Stimulated activated naive B cell treated with anti-CD40 and anti-IgM and Interleukin-4, amounts not matched to agents 10 μg/mL and 1 μg/mL and 100 μg/mL, for 72 hours (primary cell): Measurements from ENCODE around the gene NEMP1.
"Not testable (repeated sequence)": the region's sequence is repeated elsewhere in the genome, so short reads cannot be mapped to it uniquely, and the experiment has no call there.

Experiments
- ATAC-seq, 2 donors: fragments of 150-1000 bp; cut with Tn5 transposase; replicated peaks; 2 replicates each; pipeline ENCODE4 v1.10.0; 2021; ENCODE audit warnings: moderate library complexity in 1 of 2
- DNase-seq: peaks from one replicate; pipeline ENCODE4 v3.0.0; 2021
- H3K27ac Mint-ChIP-seq: one replicate; pipeline ENCODE4 v1.8.0; 2022; ENCODE audit warnings: mild to moderate bottlenecking, mixed read lengths
- H3K27me3 Mint-ChIP-seq, 2 donors: one replicate each; pipeline ENCODE4 v1.8.0; 2022; ENCODE audit warnings: mixed read lengths in 2 of 2
- H3K36me3 Mint-ChIP-seq, 2 donors: one replicate each; pipeline ENCODE4 v1.8.0; 2022; ENCODE audit warnings: mixed read lengths in 2 of 2, mild to moderate bottlenecking in 1 of 2
- H3K4me1 Mint-ChIP-seq, 2 donors: one replicate each; pipeline ENCODE4 v1.8.0; 2022; ENCODE audit warnings: mixed read lengths in 2 of 2, mild to moderate bottlenecking in 1 of 2
- H3K4me3 Mint-ChIP-seq, 2 donors: one replicate each; pipeline ENCODE4 v1.8.0; 2022; ENCODE audit warnings: mild to moderate bottlenecking in 2 of 2, mixed read lengths in 2 of 2, moderate library complexity in 1 of 2
- H3K9me3 Mint-ChIP-seq, 2 donors: one replicate each; pipeline ENCODE4 v1.8.0; 2022; ENCODE audit warnings: mixed read lengths in 2 of 2, mild to moderate bottlenecking in 1 of 2

The NEMP1 gene

GRCh38 chr12:57090490-57090889 is 11.9 kb upstream of the NEMP1 start:
- Mint-ChIP-seq H3K9me3 (no peaks in the 10 kb centered on the region), H3K36me3 (peaks cover 36 to 57% of the 10 kb centered on the region in 2 donors), H3K27ac (peak overlapping the region; percentile 7), H3K4me1 (peaks cover 58 to 83% of the 10 kb centered on the region in 2 donors), H3K4me3 (peak overlapping the region; percentile 58 to 91), H3K27me3 (no peaks in the 10 kb centered on the region)
- DNase-seq, result no peak
- no peak for ATAC-seq

- peaks cover 54 to 82% of the 10 kb centered on the region in 2 donors for H3K4me1 Mint-ChIP-seq
- ATAC-seq (no peak), DNase-seq (no peak)
- peak overlapping the region; percentile 96 for H3K27ac Mint-ChIP-seq
- peaks cover 33 to 47% of the 10 kb centered on the region in 2 donors for H3K36me3 Mint-ChIP-seq
- H3K27me3 Mint-ChIP-seq, result no peaks in the 10 kb centered on the region
- H3K4me3 Mint-ChIP-seq, result peak overlapping the region; percentile 91 to 97
- H3K9me3 Mint-ChIP-seq, result no peaks in the 10 kb centered on the region
Measured at GRCh38 chr12:57089271-57090245, 11.0 kb upstream of the NEMP1 start.

GRCh38 chr12:57088354-57089270 is 10.0 kb upstream of the NEMP1 start, which contains the start of gene NAB2:
TSS of gene NAB2 (plus strand) at chr12:57089114. CDS start at chr12:57089272, 158 bp downstream.
- Mint-ChIP-seq H3K9me3 (no peaks in the 10 kb centered on the region), H3K4me3 (peak within 1 kb of the TSS; percentile 91 to 98), H3K4me1 (peaks cover 48 to 78% of the 10 kb centered on the region in 2 donors), H3K27ac (peak within 1 kb of the TSS; percentile 99), H3K27me3 (no peaks in the 10 kb centered on the region), H3K36me3 (peaks cover 30 to 38% of the 10 kb centered on the region in 2 donors)
- DNase-seq (peak; percentile 88), ATAC-seq (peak; percentile 49 to 54)

- peak; percentile 52 to 54 for ATAC-seq
- no peaks in the 10 kb centered on the region for H3K9me3 Mint-ChIP-seq
- no peaks in the 10 kb centered on the region for H3K27me3 Mint-ChIP-seq
- peak overlapping the region; percentile 91 to 98 for H3K4me3 Mint-ChIP-seq
- peaks cover 25 to 31% of the 10 kb centered on the region in 2 donors for H3K36me3 Mint-ChIP-seq
- peaks cover 43 to 70% of the 10 kb centered on the region in 2 donors for H3K4me1 Mint-ChIP-seq
- no peak for DNase-seq
- H3K27ac Mint-ChIP-seq, result peak overlapping the region; percentile 99
Measured at GRCh38 chr12:57087691-57088353, 9.2 kb upstream of the NEMP1 start.

GRCh38 chr12:57087010-57087690 is 8.6 kb upstream of the NEMP1 start:
- no peaks in the 10 kb centered on the region for H3K9me3 Mint-ChIP-seq
- H3K27ac Mint-ChIP-seq, result peak overlapping the region; percentile 99
- H3K27me3 Mint-ChIP-seq, result no peaks in the 10 kb centered on the region
- H3K4me3 Mint-ChIP-seq, result peak overlapping the region; percentile 91 to 98
- DNase-seq (peak; percentile 88), ATAC-seq (peak; percentile 50 to 53)
- H3K36me3 Mint-ChIP-seq, result peaks cover 19 to 25% of the 10 kb centered on the region in 2 donors
- peaks cover 38 to 63% of the 10 kb centered on the region in 2 donors for H3K4me1 Mint-ChIP-seq

GRCh38 chr12:57086493-57087009 is 8.0 kb upstream of the NEMP1 start:
- Mint-ChIP-seq H3K36me3 (peaks cover 17 to 19% of the 10 kb centered on the region in 2 donors), H3K27me3 (no peaks in the 10 kb centered on the region), H3K4me3 (peak overlapping the region; percentile 91 to 98), H3K27ac (peak overlapping the region; percentile 99), H3K9me3 (no peaks in the 10 kb centered on the region), H3K4me1 (peaks cover 36 to 57% of the 10 kb centered on the region in 2 donors)
- ATAC-seq (no peak), DNase-seq (no peak)

GRCh38 chr12:57085999-57086492 is 7.5 kb upstream of the NEMP1 start:
- Mint-ChIP-seq H3K4me3 (peak overlapping the region; percentile 91 to 98), H3K27ac (peak overlapping the region; percentile 99), H3K27me3 (no peaks in the 10 kb centered on the region), H3K4me1 (peaks cover 31 to 52% of the 10 kb centered on the region in 2 donors), H3K9me3 (no peaks in the 10 kb centered on the region), H3K36me3 (peaks cover 12 to 14% of the 10 kb centered on the region in 2 donors)
- DNase-seq (no peak), ATAC-seq (no peak)

- peaks cover 4 to 5% of the 10 kb centered on the region in 2 donors for H3K36me3 Mint-ChIP-seq
- H3K4me3 Mint-ChIP-seq, result no peak overlapping the region
- ATAC-seq, result no peak
- DNase-seq, result no peak
- no peak overlapping the region for H3K27ac Mint-ChIP-seq
- no peaks in the 10 kb centered on the region for H3K9me3 Mint-ChIP-seq
- H3K27me3 Mint-ChIP-seq, result no peaks in the 10 kb centered on the region
- peaks cover 13 to 36% of the 10 kb centered on the region in 2 donors for H3K4me1 Mint-ChIP-seq
Measured at GRCh38 chr12:57080855-57081254, 2.3 kb upstream of the NEMP1 start.

- Mint-ChIP-seq H3K36me3 (peaks cover 2 to 4% of the 10 kb centered on the region in 2 donors), H3K27ac (peak overlapping the region; percentile 25), H3K9me3 (no peaks in the 10 kb centered on the region), H3K4me1 (peaks cover 4 to 25% of the 10 kb centered on the region in 2 donors), H3K4me3 (peak overlapping the region in 1 of 2 donors; percentile 6), H3K27me3 (no peaks in the 10 kb centered on the region)
- ATAC-seq, result no peak
- no peak for DNase-seq
Measured at GRCh38 chr12:57079821-57080220, 1.2 kb upstream of the NEMP1 start.

GRCh38 chr12:57073566-57074450 is 4.8 kb downstream of the NEMP1 start:
- peaks cover 16 to 26% of the 10 kb centered on the region in 2 donors for H3K36me3 Mint-ChIP-seq
- H3K4me3 Mint-ChIP-seq, result not testable (repeated sequence)

GRCh38 chr12:57072661-57073060 is 5.9 kb downstream of the NEMP1 start:
- peaks cover 12 to 27% of the 10 kb centered on the region in 2 donors for H3K4me1 Mint-ChIP-seq

More at GRCh38 chr12:57073566-57074450, 4.8 kb downstream of the NEMP1 start:
- ATAC-seq, DNase-seq, H3K27me3 Mint-ChIP-seq, H3K27ac Mint-ChIP-seq, H3K9me3 Mint-ChIP-seq: not testable (repeated sequence)
- H3K4me1 Mint-ChIP-seq, result peaks cover 12 to 27% of the 10 kb centered on the region in 2 donors

GRCh38 chr12:57069523-57069922 is 9.1 kb downstream of the NEMP1 start:
- Mint-ChIP-seq H3K9me3 (no peaks in the 10 kb centered on the region), H3K27ac (peak overlapping the region; percentile 72), H3K36me3 (peaks cover 27 to 48% of the 10 kb centered on the region in 2 donors), H3K4me1 (peaks cover 16 to 18% of the 10 kb centered on the region in 2 donors), H3K27me3 (no peaks in the 10 kb centered on the region), H3K4me3 (no peak overlapping the region)
- DNase-seq, result peak; percentile 36
- ATAC-seq, result peak; percentile 100

More at GRCh38 chr12:57072661-57073060, 5.9 kb downstream of the NEMP1 start:
- Mint-ChIP-seq H3K4me3 (no peak overlapping the region), H3K27me3 (no peaks in the 10 kb centered on the region), H3K27ac (peak overlapping the region; percentile 60), H3K36me3 (peaks cover 26 to 33% of the 10 kb centered on the region in 2 donors), H3K9me3 (no peaks in the 10 kb centered on the region)
- ATAC-seq (no peak), DNase-seq (no peak)
